ENCODE measurements around the gene NFYA. TPM values are rescaled to one million over a fixed set of nuclear protein-coding genes. Genes with fewer than 3 reads are reported as not detected.
"Not testable (repeated sequence)": the region's sequence is repeated elsewhere in the genome, so short reads cannot be mapped to it uniquely, and the experiment has no call there.

NFYA gene
- total RNA-seq, 1 experiment from 2014 or later: 34.7 TPM

GRCh38 chr6:41111017-41111416 lies 38.2 kb downstream of the NFYA start:
- TF ChIP-seq REST (IDR thresholded peaks at IDR 0.05; ENCODE audit: insufficient read depth in 1 of 2, low read depth in 2 of 2, low read length in 1 of 2) (no peak), CTCF (IDR thresholded peaks at IDR 0.05) (no peak), TCF7L2 (IDR thresholded peaks at IDR 0.05; ENCODE audit: low read depth, low read length) (no peak), SIN3A (IDR thresholded peaks at IDR 0.05; ENCODE audit: borderline replicate concordance, insufficient read depth, low read depth, low read length) (no peak), POLR2AphosphoS5 (IDR thresholded peaks at IDR 0.05; ENCODE audit: low read depth, low read length) (no peak)
- intact Hi-C loops (cut with micrococcal nuclease; ENCODE audit: unreplicated experiment): no loop called here
- POLR2A ChIA-PET: no interaction called here
- CTCF ChIA-PET: no interaction called here
- DNase-seq (ENCODE audit: low read depth, low spot score): no peak
- ATAC-seq: no peak
- in situ Hi-C loops (cut with HindIII; ENCODE audit: low pct_unique_long_range_greater_than_20kb, low sequenced_read_pairs): no loop called here
- no peak overlapping the region for H3K27ac ChIP-seq (ENCODE audit: low read length)
- H3K4me3 ChIP-seq (ENCODE audit: low read depth in 2 of 2, low read length in 2 of 2): no peak overlapping the region
- no TSS peak for BruUV-seq (replicated peaks)
- H3K27me3 ChIP-seq (ENCODE audit: control insufficient read depth, insufficient read depth, low read length): no peaks in the 10 kb centered on the region; the same call in 1 of the 2 replicates
- H3K4me1 ChIP-seq (ENCODE audit: control insufficient read depth, insufficient read depth, low read length): no peaks in the 10 kb centered on the region
- H3K9me3 ChIP-seq (ENCODE audit: control insufficient read depth, insufficient read depth, low read depth, low read length): no peaks in the 10 kb centered on the region
- H3K36me3 ChIP-seq (ENCODE audit: control insufficient read depth, insufficient read depth, low read length): no peaks in the 10 kb centered on the region

- H3K4me3 ChIP-seq (ENCODE audit: low read depth in 2 of 2, low read length in 2 of 2); in situ Hi-C loops (cut with HindIII; ENCODE audit: low pct_unique_long_range_greater_than_20kb, low sequenced_read_pairs); H3K27me3 ChIP-seq (ENCODE audit: control insufficient read depth, insufficient read depth, low read length); CTCF ChIA-PET; DNase-seq (ENCODE audit: low read depth, low spot score); intact Hi-C loops (cut with micrococcal nuclease; ENCODE audit: unreplicated experiment); POLR2A ChIA-PET; H3K9me3 ChIP-seq (ENCODE audit: control insufficient read depth, insufficient read depth, low read depth, low read length); H3K4me1 ChIP-seq (ENCODE audit: control insufficient read depth, insufficient read depth, low read length); ATAC-seq; BruUV-seq (replicated peaks); H3K27ac ChIP-seq (ENCODE audit: low read length); H3K36me3 ChIP-seq (ENCODE audit: control insufficient read depth, insufficient read depth, low read length): not testable (repeated sequence)
Observed at GRCh38 chr6:41115027-41115426, 42.3 kb downstream of the NFYA start.

- in situ Hi-C loops (cut with HindIII; ENCODE audit: low pct_unique_long_range_greater_than_20kb, low sequenced_read_pairs): no loop called here
- TF ChIP-seq CTCF (IDR thresholded peaks at IDR 0.05) (no peak), TCF7L2 (IDR thresholded peaks at IDR 0.05; ENCODE audit: low read depth, low read length) (no peak), REST (IDR thresholded peaks at IDR 0.05; ENCODE audit: insufficient read depth in 1 of 2, low read depth in 2 of 2, low read length in 1 of 2) (no peak), SIN3A (IDR thresholded peaks at IDR 0.05; ENCODE audit: borderline replicate concordance, insufficient read depth, low read depth, low read length) (no peak), POLR2AphosphoS5 (IDR thresholded peaks at IDR 0.05; ENCODE audit: low read depth, low read length) (no peak)
- Histone ChIP-seq H3K4me3 (ENCODE audit: low read depth in 2 of 2, low read length in 2 of 2) (no peak overlapping the region), H3K27ac (ENCODE audit: low read length) (no peak overlapping the region), H3K4me1 (ENCODE audit: control insufficient read depth, insufficient read depth, low read length) (no peaks in the 10 kb centered on the region), H3K27me3 (ENCODE audit: control insufficient read depth, insufficient read depth, low read length) (no peaks in the 10 kb centered on the region; the same call in 1 of the 2 replicates), H3K9me3 (ENCODE audit: control insufficient read depth, insufficient read depth, low read depth, low read length) (no peaks in the 10 kb centered on the region), H3K36me3 (ENCODE audit: control insufficient read depth, insufficient read depth, low read length) (no peaks in the 10 kb centered on the region)
- CTCF ChIA-PET: no interaction called here
- DNase-seq (ENCODE audit: low read depth, low spot score): no peak
- no TSS peak for BruUV-seq (replicated peaks)
- intact Hi-C loops (cut with micrococcal nuclease; ENCODE audit: unreplicated experiment): no loop called here
- POLR2A ChIA-PET: no interaction called here
- no peak for ATAC-seq
Observed at GRCh38 chr6:41119508-41119907, 46.7 kb downstream of the NFYA start.

Measured in Panc1 (cell line).